ENCODE results near the gene ZFAND3.

- no peak; the same call in 1 of the 2 replicates for TF ChIP-seq CTCF (IDR thresholded peaks at IDR 0.05; ENCODE audit: low read length)
- no peak for TF ChIP-seq EZH2 (IDR thresholded peaks at IDR 0.05; ENCODE audit: borderline replicate concordance, low read length)
Measured at GRCh38 chr6:38179300-38179699, 359.8 kb downstream of the ZFAND3 start.

Data from OCI-LY1 (cell line).